ENCODE data around the gene INO80C.

- TF ChIP-seq CTCF (IDR thresholded peaks at IDR 0.05; ENCODE audit: borderline replicate concordance, extremely low read depth, low read length, poor library complexity, severe bottlenecking) (no peak), EZH2 (IDR thresholded peaks at IDR 0.05; ENCODE audit: borderline replicate concordance, low read depth, low read length, severe bottlenecking) (no peak)
Observed at GRCh38 chr18:35466334-35466733, 31.4 kb downstream of the INO80C start.

Data from DND-41 (cell line).